H1 (cell line): ENCODE data around the gene C2. TPM values are rescaled to one million over a fixed set of nuclear protein-coding genes. Genes with fewer than 3 reads are reported as not detected.

Source experiments
- CTBP2 ChIP-seq: IDR thresholded peaks from 2 replicates; pipeline ENCODE4 v1.7.0; 2011; ENCODE audit warnings: borderline replicate concordance, mild to moderate bottlenecking, moderate library complexity, mixed read lengths, low read length; ENCODE audit not compliant: insufficient read depth, insufficient read length
- polyA plus RNA-seq, 7 experiments: library from polyadenylated mRNA; depleted of rRNA in 3 of 7; stranded (reverse) in 5 of 7; unstranded in 2 of 7; fragments of >200 nt in 5 of 7; fragments of 200-250 nt in 2 of 7; gene quantifications; 1 replicate in 5 of 7; 2 replicates in 1 of 7; 4 replicates in 1 of 7; pipeline versions ENCODE4 v1.2.1 to v1.2.3, GENCODE V29; 2011 to 2013; ENCODE audit warnings: missing spikeins in 2 of 7, mixed read lengths in 2 of 7
- total RNA-seq: library from RNA; stranded (reverse); fragmentation: NEBNext Ultra II Directional; extraction: Animal tissue kit (Norgen Biotek cat#: 25700); gene quantifications from 2 replicates; pipeline ENCODE4 v1.2.1, GENCODE V29; 2021

Gene C2
- total and polyA plus RNA-seq, 2 of the 8 experiments (the other 6 are each of a cell fraction or from before 2014, with no cell fraction given), result 0.26 to 0.38 TPM

- TF ChIP-seq CTBP2, result no peak
Observed at GRCh38 chr6:31880616-31881015, 46.9 kb upstream of the C2 start (continued).
